Right lobe of liver (tissue), 4 donors: ENCODE results near the gene AKAP8.

ENCODE experiments used
- POLR2A ChIP-seq: fragments of 450-650 bp; IDR thresholded peaks from one replicate; pipeline ENCODE4 v1.6.1; 2017; ENCODE audit warnings: antibody characterized with exemption, mild to moderate bottlenecking
- TF ChIP-seq, protein P1 (sequence below), 4 donors: fragments of 200-600 bp in 3 of 4; fragments of 450-650 bp in 1 of 4; IDR thresholded peaks; one replicate each; pipeline versions ENCODE4 v1.5.1 to v1.8.0; 2016 to 2022; ENCODE audit warnings: antibody characterized with exemption in 4 of 4, mild to moderate bottlenecking in 2 of 4
- donor health status: DM: no; HTN: no; CAD: no.
- donor health status: DM: no; HTN: no; CAD: no.
- donor health status: DM: no; HTN: yes; CAD: no.

DNA sequence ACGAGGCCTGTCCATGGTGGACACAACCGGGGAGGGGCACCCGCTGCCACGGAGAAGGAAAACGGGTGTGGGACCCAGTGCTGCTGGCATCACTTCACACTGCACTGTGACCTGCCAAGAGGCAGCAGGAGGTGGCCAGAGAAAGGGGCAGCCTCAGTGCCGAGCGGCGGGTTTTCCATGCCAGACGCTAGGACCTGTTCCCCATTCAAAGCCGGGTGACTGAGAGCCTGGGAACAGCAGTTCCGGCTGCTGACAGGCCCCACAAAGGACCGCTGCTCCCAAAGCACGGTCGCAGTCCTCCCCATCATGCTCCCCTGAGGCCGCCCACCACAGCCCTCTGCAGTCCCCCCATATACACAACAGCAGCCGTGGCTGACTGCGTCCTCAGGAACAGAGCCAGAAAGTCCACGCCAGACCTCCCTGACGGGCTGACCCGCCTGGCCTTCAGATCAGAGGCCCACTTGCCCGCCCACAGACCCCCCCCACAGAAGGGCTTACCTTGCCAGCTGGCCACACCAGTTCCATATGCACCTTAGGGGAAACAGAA, 5.4 kb downstream of the AKAP8 start:
- no peak for TF ChIP-seq POLR2A
- TF ChIP-seq, protein P1, sequence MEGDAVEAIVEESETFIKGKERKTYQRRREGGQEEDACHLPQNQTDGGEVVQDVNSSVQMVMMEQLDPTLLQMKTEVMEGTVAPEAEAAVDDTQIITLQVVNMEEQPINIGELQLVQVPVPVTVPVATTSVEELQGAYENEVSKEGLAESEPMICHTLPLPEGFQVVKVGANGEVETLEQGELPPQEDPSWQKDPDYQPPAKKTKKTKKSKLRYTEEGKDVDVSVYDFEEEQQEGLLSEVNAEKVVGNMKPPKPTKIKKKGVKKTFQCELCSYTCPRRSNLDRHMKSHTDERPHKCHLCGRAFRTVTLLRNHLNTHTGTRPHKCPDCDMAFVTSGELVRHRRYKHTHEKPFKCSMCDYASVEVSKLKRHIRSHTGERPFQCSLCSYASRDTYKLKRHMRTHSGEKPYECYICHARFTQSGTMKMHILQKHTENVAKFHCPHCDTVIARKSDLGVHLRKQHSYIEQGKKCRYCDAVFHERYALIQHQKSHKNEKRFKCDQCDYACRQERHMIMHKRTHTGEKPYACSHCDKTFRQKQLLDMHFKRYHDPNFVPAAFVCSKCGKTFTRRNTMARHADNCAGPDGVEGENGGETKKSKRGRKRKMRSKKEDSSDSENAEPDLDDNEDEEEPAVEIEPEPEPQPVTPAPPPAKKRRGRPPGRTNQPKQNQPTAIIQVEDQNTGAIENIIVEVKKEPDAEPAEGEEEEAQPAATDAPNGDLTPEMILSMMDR (IDR thresholded peaks at IDR 0.05) = no peak
